ENCODE data around the gene MMP17.
"Not testable (repeated sequence)": the region's sequence is repeated elsewhere in the genome, so short reads cannot be mapped to it uniquely, and the experiment has no call there.

Gene MMP17

GRCh38 chr12:131867471-131867870 is 39.3 kb downstream of the MMP17 start:
- DNase-seq = no peak

- DNase-seq = no peak
These were observed 39.9 kb downstream of the MMP17 start for GRCh38 chr12:131867891-131868675.

- DNase-seq = no peak
These were observed 41.8 kb downstream of the MMP17 start for GRCh38 chr12:131869871-131870418.

- DNase-seq = no peak
These were observed 43.5 kb downstream of the MMP17 start for GRCh38 chr12:131871677-131872076.

- DNase-seq = no peak
These were observed 44.2 kb downstream of the MMP17 start for GRCh38 chr12:131872154-131873051.

- no peak for DNase-seq
These were observed 45.1 kb downstream of the MMP17 start for GRCh38 chr12:131873293-131873692.

- DNase-seq = not testable (repeated sequence)
These were observed 46.8 kb downstream of the MMP17 start for GRCh38 chr12:131874972-131875371.

GRCh38 chr12:131877216-131877615 is 49.0 kb downstream of the MMP17 start:
- not testable (repeated sequence) for DNase-seq

GRCh38 chr12:131878436-131878835 is 50.2 kb downstream of the MMP17 start:
- DNase-seq = not testable (repeated sequence)

- DNase-seq = no peak
These were observed 54.8 kb downstream of the MMP17 start for GRCh38 chr12:131882804-131883520.

GRCh38 chr12:131883521-131883900 is 55.3 kb downstream of the MMP17 start:
- no peak for DNase-seq

- not testable (repeated sequence) for DNase-seq
These were observed 56.9 kb downstream of the MMP17 start for GRCh38 chr12:131885076-131885475.

- no peak for DNase-seq
These were observed 57.4 kb downstream of the MMP17 start for GRCh38 chr12:131885543-131886057.

GRCh38 chr12:131891722-131892121 is 63.5 kb downstream of the MMP17 start:
- DNase-seq = not testable (repeated sequence)

- DNase-seq = no peak
These were observed 64.8 kb downstream of the MMP17 start for GRCh38 chr12:131892711-131893604.

GRCh38 chr12:131893605-131894312 is 65.6 kb downstream of the MMP17 start:
- no peak for DNase-seq

- peak; percentile 90 for DNase-seq
These were observed 66.2 kb downstream of the MMP17 start, which contains the start of gene ULK1 for GRCh38 chr12:131894313-131894860. ULK1 (plus strand) TSS chr12:131894622; CDS start chr12:131895002, 380 bp downstream.

- no peak for DNase-seq
These were observed 66.9 kb downstream of the MMP17 start for GRCh38 chr12:131894981-131895639.

- DNase-seq = peak; percentile 15
These were observed 67.5 kb downstream of the MMP17 start for GRCh38 chr12:131895640-131896079.
